Uterus (tissue), 4 donors: ENCODE results near the gene SUSD1. TPM values are rescaled to one million over a fixed set of nuclear protein-coding genes. Genes with fewer than 3 reads are reported as not detected.

ENCODE experiments used
- DNase-seq, 2 donors: peaks; one replicate each; pipeline ENCODE4 v3.0.0-alpha.2; 2019 to 2020
- H3K27ac ChIP-seq, 2 donors: fragments of 200-600 bp; sonication (generic); 1 replicate in 1 of 2; 2 replicates in 1 of 2; pipeline ENCODE4 v1.5.1; 2016 to 2018
- H3K27me3 ChIP-seq, 2 donors: fragments of 200-600 bp; sonication (generic); one replicate each; pipeline ENCODE4 v1.5.1; 2018 to 2019; ENCODE audit warnings: control low read depth in 1 of 2
- H3K36me3 ChIP-seq, 2 donors: fragments of 200-600 bp; sonication (generic); one replicate each; pipeline ENCODE4 v1.5.1; 2019; ENCODE audit warnings: control low read depth in 1 of 2
- H3K4me1 ChIP-seq, 2 donors: fragments of 200-600 bp; sonication (generic); one replicate each; pipeline ENCODE4 v1.5.1; 2018 to 2019; ENCODE audit warnings: control low read depth in 1 of 2
- H3K4me3 ChIP-seq, 2 donors: fragments of 200-600 bp; sonication (generic); 1 replicate in 1 of 2; 2 replicates in 1 of 2; pipeline ENCODE4 v1.5.1; 2018 to 2019; ENCODE audit warnings: mild to moderate bottlenecking in 1 of 2
- H3K9me3 ChIP-seq, 2 donors: fragments of 200-600 bp; sonication (generic); one replicate each; pipeline ENCODE4 v1.5.1; 2019; ENCODE audit warnings: control low read depth in 1 of 2
- POLR2A ChIP-seq, 2 donors: fragments of 450-650 bp; IDR thresholded peaks; one replicate each; pipeline ENCODE4 v1.6.1; 2016; ENCODE audit warnings: antibody characterized with exemption in 2 of 2, mild to moderate bottlenecking in 1 of 2, moderate library complexity in 1 of 2
- intact Hi-C: fragments of 100-400 bp; cut with DNase I; formaldehyde crosslinking; loops from one replicate; pipeline ENCODE4 v1.15.1; 2023; ENCODE audit warnings: low total_unique reads
- total RNA-seq, 4 donors: library from RNA; depleted of rRNA in 3 of 4; stranded (reverse); fragments of >200 nt in 3 of 4; gene quantifications; one replicate each; pipeline versions ENCODE4 v1.1.0 to v1.2.4, GENCODE V29; 2014 to 2023
- TF ChIP-seq, protein P1 (sequence below), 4 experiments: fragments of 200-600 bp in 2 of 4; fragments of 450-650 bp in 2 of 4; sonication (generic) in 2 of 4; IDR thresholded peaks; one replicate each; pipeline ENCODE4 v1.5.1; 2016 to 2019; ENCODE audit warnings: antibody characterized with exemption in 4 of 4, mild to moderate bottlenecking in 2 of 4, moderate library complexity in 1 of 4
- donor health status: DM: yes; HTN: yes; CAD: no.

SUSD1 gene
- total RNA-seq, 4 donors from 2014 or later, result 2.9 to 22.5 (median 10.0) TPM

DNA sequence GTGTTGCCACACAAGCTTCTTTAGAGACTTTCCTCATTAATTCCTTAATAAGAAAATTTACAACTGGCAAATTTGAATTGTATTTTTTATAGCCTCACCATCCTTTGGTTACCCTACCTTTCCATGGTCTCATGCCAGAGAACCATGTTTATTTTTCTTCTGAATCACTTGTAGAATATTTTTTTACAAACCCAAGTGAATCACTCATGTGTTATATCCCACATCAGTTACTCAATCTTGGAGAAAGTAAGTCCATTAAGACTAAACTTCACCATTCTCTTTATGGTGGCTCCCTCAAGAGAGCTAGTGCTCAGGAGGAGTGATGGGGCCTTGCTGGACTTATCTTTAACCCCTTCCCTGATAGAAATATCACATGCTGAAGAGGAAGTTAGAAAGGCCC, 128.9 kb downstream of the SUSD1 start:
- TF ChIP-seq, protein P1, sequence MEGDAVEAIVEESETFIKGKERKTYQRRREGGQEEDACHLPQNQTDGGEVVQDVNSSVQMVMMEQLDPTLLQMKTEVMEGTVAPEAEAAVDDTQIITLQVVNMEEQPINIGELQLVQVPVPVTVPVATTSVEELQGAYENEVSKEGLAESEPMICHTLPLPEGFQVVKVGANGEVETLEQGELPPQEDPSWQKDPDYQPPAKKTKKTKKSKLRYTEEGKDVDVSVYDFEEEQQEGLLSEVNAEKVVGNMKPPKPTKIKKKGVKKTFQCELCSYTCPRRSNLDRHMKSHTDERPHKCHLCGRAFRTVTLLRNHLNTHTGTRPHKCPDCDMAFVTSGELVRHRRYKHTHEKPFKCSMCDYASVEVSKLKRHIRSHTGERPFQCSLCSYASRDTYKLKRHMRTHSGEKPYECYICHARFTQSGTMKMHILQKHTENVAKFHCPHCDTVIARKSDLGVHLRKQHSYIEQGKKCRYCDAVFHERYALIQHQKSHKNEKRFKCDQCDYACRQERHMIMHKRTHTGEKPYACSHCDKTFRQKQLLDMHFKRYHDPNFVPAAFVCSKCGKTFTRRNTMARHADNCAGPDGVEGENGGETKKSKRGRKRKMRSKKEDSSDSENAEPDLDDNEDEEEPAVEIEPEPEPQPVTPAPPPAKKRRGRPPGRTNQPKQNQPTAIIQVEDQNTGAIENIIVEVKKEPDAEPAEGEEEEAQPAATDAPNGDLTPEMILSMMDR (IDR thresholded peaks at IDR 0.05), result no peak
- TF ChIP-seq POLR2A (IDR thresholded peaks at IDR 0.05), result no peak
- Histone ChIP-seq H3K4me3 (no peak overlapping the region), H3K36me3 (no peaks in the 10 kb centered on the region), H3K9me3 (no peaks in the 10 kb centered on the region), H3K27me3 (no peaks in the 10 kb centered on the region), H3K4me1 (peaks cover 4 to 9% of the 10 kb centered on the region in 2 donors), H3K27ac (no peak overlapping the region)
- no peak for DNase-seq
- intact Hi-C loops, result no loop called here

DNA sequence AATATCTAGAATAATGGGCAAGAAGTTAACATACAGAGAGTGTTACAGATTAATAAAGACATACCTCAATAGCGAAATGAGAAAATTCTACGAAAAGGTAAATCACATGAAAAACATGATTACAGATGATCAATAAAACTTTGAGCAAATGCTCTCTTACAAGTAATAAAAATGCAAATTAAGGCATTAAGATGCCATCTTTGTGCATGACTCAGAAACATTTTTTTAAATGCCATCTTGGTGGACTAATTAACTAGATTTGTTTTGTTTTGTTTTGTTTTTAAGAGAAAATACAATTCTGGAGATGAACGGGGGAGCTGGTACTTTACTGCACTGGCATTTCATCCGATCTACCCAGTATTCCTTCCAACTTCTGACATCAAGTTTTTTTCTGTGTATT, 130.2 kb downstream of the SUSD1 start:
- no peaks in the 10 kb centered on the region for H3K27me3 ChIP-seq
- no peak overlapping the region for H3K4me3 ChIP-seq
- no peak for DNase-seq
- TF ChIP-seq POLR2A (IDR thresholded peaks at IDR 0.05), result no peak
- TF ChIP-seq, protein P1 (IDR thresholded peaks at IDR 0.05), result no peak
- H3K27ac ChIP-seq, result no peak overlapping the region
- H3K36me3 ChIP-seq, result no peaks in the 10 kb centered on the region
- H3K4me1 ChIP-seq, result peaks cover 0 to 9% of the 10 kb centered on the region in 2 donors
- intact Hi-C loops, result no loop called here
- no peaks in the 10 kb centered on the region for H3K9me3 ChIP-seq

DNA sequence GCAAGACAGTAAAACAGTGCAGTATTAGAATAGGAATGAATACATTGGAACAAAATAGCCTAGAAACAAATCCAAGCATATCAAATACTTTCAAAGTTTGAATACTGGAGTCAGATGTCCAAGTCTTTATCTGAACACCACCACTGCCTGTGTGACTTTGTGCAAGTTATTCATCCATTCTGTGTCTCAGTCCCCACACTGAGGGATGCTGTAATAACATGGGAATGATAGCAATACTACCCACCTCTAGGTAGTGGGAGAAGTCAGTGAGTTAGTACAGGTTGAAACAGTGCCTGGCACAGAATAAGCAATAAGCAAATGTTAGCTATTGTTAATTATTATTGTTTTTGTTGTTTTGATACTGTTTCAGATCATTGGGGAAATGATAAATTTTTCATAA, 130.9 kb downstream of the SUSD1 start:
- TF ChIP-seq POLR2A (IDR thresholded peaks at IDR 0.05), result no peak
- TF ChIP-seq, protein P1 (IDR thresholded peaks at IDR 0.05), result no peak
- Histone ChIP-seq H3K27ac (no peak overlapping the region), H3K4me1 (peaks cover 0 to 7% of the 10 kb centered on the region in 2 donors), H3K9me3 (no peaks in the 10 kb centered on the region), H3K36me3 (no peaks in the 10 kb centered on the region), H3K27me3 (no peaks in the 10 kb centered on the region), H3K4me3 (no peak overlapping the region)
- DNase-seq, result no peak
- intact Hi-C loops, result no loop called here

DNA sequence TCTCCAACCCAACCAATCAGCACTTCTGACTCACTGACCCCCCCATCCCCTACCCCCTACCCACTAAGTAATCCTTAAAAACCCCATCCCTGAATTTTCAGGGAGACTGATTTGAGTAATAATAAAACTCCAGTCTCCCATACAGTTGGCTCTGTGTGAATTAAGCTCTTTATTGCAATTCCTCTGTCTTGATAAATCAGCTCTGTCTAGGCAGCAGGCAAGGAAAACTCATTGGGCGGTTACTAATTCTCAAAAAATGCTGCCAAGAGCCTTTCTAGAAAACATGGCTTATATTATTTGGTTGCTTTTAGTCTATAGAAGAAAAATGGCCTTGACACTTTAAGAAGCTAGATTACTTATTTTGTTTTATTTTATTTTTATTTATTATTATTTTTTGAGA, 131.7 kb downstream of the SUSD1 start:
- no peak for DNase-seq
- intact Hi-C loops, result no loop called here
- no peaks in the 10 kb centered on the region for H3K27me3 ChIP-seq
- no peaks in the 10 kb centered on the region for H3K36me3 ChIP-seq
- H3K9me3 ChIP-seq, result no peaks in the 10 kb centered on the region
- no peak for TF ChIP-seq POLR2A (IDR thresholded peaks at IDR 0.05)
- TF ChIP-seq, protein P1 (IDR thresholded peaks at IDR 0.05), result no peak
- H3K27ac ChIP-seq, result no peak overlapping the region
- H3K4me3 ChIP-seq, result no peak overlapping the region
- no peaks in the 10 kb centered on the region for H3K4me1 ChIP-seq

DNA sequence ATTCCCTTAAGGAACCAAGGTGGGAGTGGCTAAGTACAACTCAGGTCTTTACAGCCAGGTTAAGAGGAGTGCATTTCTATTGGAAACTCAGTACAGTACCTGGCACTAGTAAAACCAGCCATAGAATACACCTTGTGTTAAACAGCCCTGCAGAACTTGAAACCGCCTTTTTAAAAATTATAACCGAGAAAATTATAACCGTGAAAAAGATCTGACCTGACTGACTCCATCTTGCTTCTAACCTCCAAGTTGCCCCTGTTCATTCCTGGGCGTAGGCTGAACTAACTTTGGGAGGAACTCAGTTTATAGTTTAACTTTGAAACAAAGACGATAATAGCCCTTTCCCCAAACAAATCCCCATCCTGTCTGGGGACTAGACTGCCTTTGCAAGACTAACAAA, 132.3 kb downstream of the SUSD1 start:
- no peak for DNase-seq
- TF ChIP-seq POLR2A (IDR thresholded peaks at IDR 0.05), result no peak
- TF ChIP-seq, protein P1 (IDR thresholded peaks at IDR 0.05), result no peak
- Histone ChIP-seq H3K27me3 (no peaks in the 10 kb centered on the region), H3K27ac (no peak overlapping the region), H3K4me3 (no peak overlapping the region), H3K36me3 (no peaks in the 10 kb centered on the region), H3K4me1 (no peaks in the 10 kb centered on the region), H3K9me3 (no peaks in the 10 kb centered on the region)
- intact Hi-C loops, result no loop called here
